Erythroblast (primary cell): ENCODE data around the gene DHRS2.

Experiments
- GATA1 ChIP-seq: IDR thresholded peaks from 2 replicates; pipeline ENCODE4 v1.6.1; 2011; ENCODE audit warnings: low read depth, mild to moderate bottlenecking, control low read depth, low read length, moderate library complexity
- POLR2A ChIP-seq: IDR thresholded peaks from 2 replicates; pipeline ENCODE4 v1.6.1; 2011; ENCODE audit warnings: mild to moderate bottlenecking, low read length

GRCh38 chr14:23604148-23604547 is 32.0 kb upstream of the DHRS2 start:
- no peak for TF ChIP-seq POLR2A
- TF ChIP-seq GATA1, result no peak
